Loucy (cell line): ENCODE measurements around the gene ZNF697.

Experiments used
- EZH2phosphoT487 ChIP-seq: fragments of 200-600 bp; IDR thresholded peaks from 2 replicates; pipeline ENCODE4 v1.6.1; 2018; ENCODE audit warnings: antibody characterized with exemption, mild to moderate bottlenecking, moderate library complexity, borderline replicate concordance
- TF ChIP-seq, protein P1 (sequence below): fragments of 200-600 bp; sonication (generic); conservative IDR thresholded peaks from 2 replicates; pipeline ENCODE4 v1.5.1; 2014; ENCODE audit warnings: mild to moderate bottlenecking, antibody characterized with exemption, low read length

DNA sequence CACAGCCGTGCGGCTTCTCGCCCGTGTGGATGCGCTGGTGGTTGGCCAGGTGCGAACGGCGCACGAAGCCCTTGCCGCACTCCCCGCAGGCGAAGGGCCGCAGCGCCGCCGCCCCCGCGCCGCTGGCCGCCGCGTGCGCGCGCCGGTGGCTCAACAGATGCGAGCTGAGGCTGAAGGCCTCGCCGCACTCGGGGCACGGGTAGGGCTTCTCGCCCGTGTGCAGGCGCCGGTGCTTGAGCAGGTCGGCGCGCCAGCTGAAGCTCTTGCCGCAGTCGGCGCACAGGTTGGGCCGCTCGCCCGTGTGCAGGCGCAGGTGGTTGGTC, 24.9 kb downstream of the ZNF697 start:
- TF ChIP-seq, protein P1, sequence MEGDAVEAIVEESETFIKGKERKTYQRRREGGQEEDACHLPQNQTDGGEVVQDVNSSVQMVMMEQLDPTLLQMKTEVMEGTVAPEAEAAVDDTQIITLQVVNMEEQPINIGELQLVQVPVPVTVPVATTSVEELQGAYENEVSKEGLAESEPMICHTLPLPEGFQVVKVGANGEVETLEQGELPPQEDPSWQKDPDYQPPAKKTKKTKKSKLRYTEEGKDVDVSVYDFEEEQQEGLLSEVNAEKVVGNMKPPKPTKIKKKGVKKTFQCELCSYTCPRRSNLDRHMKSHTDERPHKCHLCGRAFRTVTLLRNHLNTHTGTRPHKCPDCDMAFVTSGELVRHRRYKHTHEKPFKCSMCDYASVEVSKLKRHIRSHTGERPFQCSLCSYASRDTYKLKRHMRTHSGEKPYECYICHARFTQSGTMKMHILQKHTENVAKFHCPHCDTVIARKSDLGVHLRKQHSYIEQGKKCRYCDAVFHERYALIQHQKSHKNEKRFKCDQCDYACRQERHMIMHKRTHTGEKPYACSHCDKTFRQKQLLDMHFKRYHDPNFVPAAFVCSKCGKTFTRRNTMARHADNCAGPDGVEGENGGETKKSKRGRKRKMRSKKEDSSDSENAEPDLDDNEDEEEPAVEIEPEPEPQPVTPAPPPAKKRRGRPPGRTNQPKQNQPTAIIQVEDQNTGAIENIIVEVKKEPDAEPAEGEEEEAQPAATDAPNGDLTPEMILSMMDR = no peak
- no peak for TF ChIP-seq EZH2phosphoT487
